HG03432 (cell line): Measurements from ENCODE around the gene SLC29A3.
"Not testable (repeated sequence)": the region's sequence is repeated elsewhere in the genome, so short reads cannot be mapped to it uniquely, and the experiment has no call there.

Experiments used
- ATAC-seq: cut with Tn5 transposase; IDR thresholded peaks from one replicate; pipeline ENCODE4 v1.9.1; 2021; ENCODE audit warnings: mild to moderate bottlenecking, moderate library complexity; ENCODE audit not compliant: unreplicated experiment

Gene SLC29A3

GRCh38 chr10:71319042-71319799 lies at the start of gene SLC29A3:
Gene SLC29A3, plus strand, starts transcription at chr10:71319259. Its CDS starts 51 bp downstream, at chr10:71319310.
- peak; percentile 80 for ATAC-seq

GRCh38 chr10:71269301-71270288 lies 49.5 kb upstream of the SLC29A3 start:
- no peak for ATAC-seq

- no peak for ATAC-seq
These were observed 48.5 kb upstream of the SLC29A3 start for GRCh38 chr10:71270301-71271220.

GRCh38 chr10:71271662-71272055 lies 47.4 kb upstream of the SLC29A3 start:
- ATAC-seq: no peak

- ATAC-seq: no peak
These were observed 46.8 kb upstream of the SLC29A3 start for GRCh38 chr10:71272056-71272771.

- not testable (repeated sequence) for ATAC-seq
These were observed 46.1 kb upstream of the SLC29A3 start for GRCh38 chr10:71272974-71273373.

GRCh38 chr10:71273506-71273905 lies 45.6 kb upstream of the SLC29A3 start:
- ATAC-seq: no peak

- ATAC-seq: no peak
These were observed 43.9 kb upstream of the SLC29A3 start for GRCh38 chr10:71274901-71275796.

GRCh38 chr10:71276873-71277272 lies 42.2 kb upstream of the SLC29A3 start:
- no peak for ATAC-seq

- ATAC-seq: no peak
These were observed 41.0 kb upstream of the SLC29A3 start for GRCh38 chr10:71277914-71278665.

- ATAC-seq: no peak
These were observed 40.1 kb upstream of the SLC29A3 start for GRCh38 chr10:71278691-71279588.

GRCh38 chr10:71279590-71280170 lies 39.4 kb upstream of the SLC29A3 start:
- ATAC-seq: no peak

- no peak for ATAC-seq
These were observed 38.8 kb upstream of the SLC29A3 start for GRCh38 chr10:71280216-71280615.

GRCh38 chr10:71280825-71281224 lies 38.2 kb upstream of the SLC29A3 start:
- no peak for ATAC-seq

- no peak for ATAC-seq
These were observed 37.3 kb upstream of the SLC29A3 start for GRCh38 chr10:71281646-71282322.

- no peak for ATAC-seq
These were observed 36.8 kb upstream of the SLC29A3 start for GRCh38 chr10:71282323-71282680.
